AG04449 (cell line): Measurements from ENCODE around the gene ARL11.
"Not testable (repeated sequence)": the region's sequence is repeated elsewhere in the genome, so short reads cannot be mapped to it uniquely, and the experiment has no call there.

Source experiments
- CTCF ChIA-PET: fragments of 350-600 bp; formaldehyde crosslinking; extraction: SDS; loops from one replicate; lab custom pipeline; 2021; ENCODE audit warnings: antibody characterized with exemption; lab: Yijun Ruan, JAX
- POLR2A ChIA-PET: fragments of 400-600, 350-600 bp; formaldehyde crosslinking; extraction: SDS; loops from one replicate; lab custom pipeline; 2020; ENCODE audit warnings: antibody characterized with exemption, inconsistent platforms; lab: Yijun Ruan, JAX
- DNase-seq: peaks from one replicate; pipeline ENCODE4 v3.0.0-alpha.2; 2010; ENCODE audit warnings: low read depth, low spot score
- H3K4me3 ChIP-seq: 2 replicates; pipeline ENCODE4 v1.5.1; 2011; ENCODE audit warnings: low read depth, mild to moderate bottlenecking, control low read depth, low read length
- TF ChIP-seq, protein P1 (sequence below): IDR thresholded peaks from one replicate; pipeline ENCODE4 v1.5.1; 2011; ENCODE audit warnings: mild to moderate bottlenecking, moderate library complexity, low read length, control low read depth, inconsistent platforms; ENCODE audit not compliant: insufficient read depth; ENCODE audit errors: missing control alignments

The ARL11 gene

DNA sequence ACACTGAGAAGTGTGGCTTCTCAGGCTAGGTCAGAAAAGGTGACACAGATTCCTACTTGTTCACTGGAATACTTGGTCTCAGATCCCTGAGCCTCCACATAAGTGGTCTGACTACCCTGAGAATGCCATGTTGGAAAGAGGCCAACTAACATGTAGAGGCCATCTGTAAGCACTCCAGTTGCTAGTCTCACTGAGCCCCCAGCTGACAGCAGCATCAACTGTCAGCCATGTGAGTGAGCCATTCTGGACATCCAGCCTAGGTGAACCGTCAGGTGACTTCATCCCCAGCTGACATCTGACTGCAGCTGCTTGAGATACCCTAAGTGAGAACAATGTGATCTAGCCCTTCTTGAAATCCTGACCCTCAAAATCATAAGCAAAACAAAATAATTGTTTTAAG lies 18.1 kb upstream of the ARL11 start:
- no peak overlapping the region for H3K4me3 ChIP-seq
- TF ChIP-seq, protein P1, sequence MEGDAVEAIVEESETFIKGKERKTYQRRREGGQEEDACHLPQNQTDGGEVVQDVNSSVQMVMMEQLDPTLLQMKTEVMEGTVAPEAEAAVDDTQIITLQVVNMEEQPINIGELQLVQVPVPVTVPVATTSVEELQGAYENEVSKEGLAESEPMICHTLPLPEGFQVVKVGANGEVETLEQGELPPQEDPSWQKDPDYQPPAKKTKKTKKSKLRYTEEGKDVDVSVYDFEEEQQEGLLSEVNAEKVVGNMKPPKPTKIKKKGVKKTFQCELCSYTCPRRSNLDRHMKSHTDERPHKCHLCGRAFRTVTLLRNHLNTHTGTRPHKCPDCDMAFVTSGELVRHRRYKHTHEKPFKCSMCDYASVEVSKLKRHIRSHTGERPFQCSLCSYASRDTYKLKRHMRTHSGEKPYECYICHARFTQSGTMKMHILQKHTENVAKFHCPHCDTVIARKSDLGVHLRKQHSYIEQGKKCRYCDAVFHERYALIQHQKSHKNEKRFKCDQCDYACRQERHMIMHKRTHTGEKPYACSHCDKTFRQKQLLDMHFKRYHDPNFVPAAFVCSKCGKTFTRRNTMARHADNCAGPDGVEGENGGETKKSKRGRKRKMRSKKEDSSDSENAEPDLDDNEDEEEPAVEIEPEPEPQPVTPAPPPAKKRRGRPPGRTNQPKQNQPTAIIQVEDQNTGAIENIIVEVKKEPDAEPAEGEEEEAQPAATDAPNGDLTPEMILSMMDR = no peak
- ChIA-PET POLR2A (no interaction called here), CTCF (no interaction called here)
- DNase-seq = no peak

DNA sequence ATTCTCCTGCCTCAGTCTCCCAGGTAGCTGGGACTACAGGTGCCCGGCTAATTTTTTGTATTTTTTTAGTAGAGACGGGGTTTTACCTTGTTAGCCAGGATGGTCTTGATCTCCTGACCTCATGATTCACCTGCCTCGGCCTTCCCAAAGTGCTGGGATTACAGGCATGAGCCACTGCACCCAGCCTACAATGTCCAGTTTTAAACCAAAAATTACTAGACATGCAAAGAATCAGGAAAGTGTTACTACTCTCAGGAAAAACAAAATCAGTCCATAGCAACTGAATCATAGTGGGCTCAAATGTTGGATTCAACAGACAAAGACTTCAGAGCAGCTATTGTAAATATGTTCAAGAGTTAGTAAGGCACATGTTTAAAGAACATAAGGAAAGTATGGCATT lies 16.3 kb upstream of the ARL11 start:
- H3K4me3 ChIP-seq, DNase-seq, POLR2A ChIA-PET: not testable (repeated sequence)
- CTCF ChIA-PET = interaction anchor here (1.8 kb wide), 1 partner anchor 311 kb away, joined by 4 read pairs; no protein-coding TSS in a partner anchor

DNA sequence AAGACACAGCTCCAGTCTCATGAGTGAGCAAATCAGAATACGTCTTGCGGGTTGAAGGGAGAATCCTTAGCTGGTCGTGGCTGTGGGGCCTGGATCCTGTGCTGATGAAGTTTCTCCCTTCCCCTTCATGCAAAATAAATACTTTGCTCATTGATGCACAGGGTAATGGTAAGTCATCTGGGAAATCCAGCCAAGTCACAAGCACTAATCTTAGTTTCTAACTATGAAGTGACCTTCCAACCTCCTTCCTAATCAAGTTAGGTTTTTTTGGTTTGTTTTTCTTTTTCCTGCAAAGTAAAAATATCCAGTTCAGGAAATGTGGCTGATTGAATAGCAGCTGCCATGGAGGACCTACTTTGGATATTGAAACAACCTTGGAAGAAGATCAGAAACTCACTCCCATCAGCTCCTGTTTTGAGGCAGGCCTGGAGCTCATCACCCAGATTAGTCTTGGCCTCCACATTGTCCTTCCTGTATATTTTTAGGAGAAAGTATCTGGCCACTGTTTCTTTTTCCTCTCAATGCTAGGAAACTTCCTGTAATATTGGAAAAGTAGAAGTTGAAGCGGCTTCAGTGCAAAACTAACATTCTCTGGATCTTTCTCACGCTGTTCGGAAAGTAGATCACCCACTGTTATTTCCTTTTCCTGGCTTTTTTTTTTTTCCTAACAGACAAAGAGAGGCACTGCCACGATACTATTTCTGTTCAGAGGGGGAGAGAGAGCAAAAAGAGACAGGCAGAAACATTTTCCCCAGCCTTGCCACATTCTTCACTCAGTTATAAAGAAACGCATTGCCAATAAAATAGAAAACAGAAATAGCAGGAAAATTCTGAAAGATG lies 12.3 kb upstream of the ARL11 start:
- POLR2A ChIA-PET = no interaction called here
- no peak overlapping the region for H3K4me3 ChIP-seq
- CTCF ChIA-PET = interaction anchor here (3.9 kb wide), 1 partner anchor 8 kb away, joined by 17 read pairs; no protein-coding TSS in a partner anchor
- no peak for DNase-seq
- TF ChIP-seq, protein P1 = no peak

DNA sequence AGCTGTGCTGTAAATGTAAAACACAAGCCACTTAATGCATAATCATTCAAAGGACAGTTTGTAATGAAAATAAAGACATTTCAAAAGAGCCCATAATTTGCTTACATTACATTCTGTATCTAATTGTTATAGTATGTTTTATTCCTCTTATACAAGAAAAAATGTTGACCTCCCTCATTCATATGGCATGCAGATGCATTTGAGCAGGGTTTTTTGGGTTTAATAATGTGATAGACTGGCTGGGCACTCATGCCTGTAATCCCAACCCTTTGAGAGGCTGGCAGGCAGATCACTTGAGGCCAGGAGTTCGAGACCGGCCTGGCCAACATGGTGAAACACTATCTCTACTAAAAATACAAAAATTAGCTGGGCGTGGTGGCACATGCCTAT lies 11.6 kb upstream of the ARL11 start:
- DNase-seq = no peak
- ChIA-PET CTCF (interaction anchor here (3.9 kb wide), 1 partner anchor 9 kb away, joined by 17 read pairs; no protein-coding TSS in a partner anchor), POLR2A (no interaction called here)
- TF ChIP-seq, protein P1 = no peak
- no peak overlapping the region for H3K4me3 ChIP-seq

DNA sequence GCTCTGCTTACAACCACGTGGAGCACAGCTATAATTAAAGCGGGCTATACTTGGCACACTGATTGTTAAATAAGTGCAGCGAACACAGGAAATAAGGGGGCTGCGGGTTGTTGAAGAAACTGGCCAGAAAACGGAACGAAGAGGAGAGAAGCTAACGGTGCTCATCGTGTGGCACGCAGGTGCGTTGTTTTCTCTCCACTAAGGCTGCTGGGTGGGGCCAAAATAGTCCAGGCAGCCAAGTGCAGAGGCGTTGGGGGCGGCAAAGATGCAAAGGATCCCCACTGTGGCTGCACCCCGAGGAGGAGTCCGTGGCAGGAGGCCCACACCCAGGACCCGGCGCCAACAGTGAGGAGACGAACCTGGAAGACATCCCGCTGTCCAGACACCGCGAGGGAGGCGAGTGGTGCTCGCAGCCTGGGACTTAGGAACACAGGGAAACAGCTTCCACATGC lies 8.1 kb upstream of the ARL11 start:
- H3K4me3 ChIP-seq = no peak overlapping the region
- DNase-seq = no peak
- ChIA-PET CTCF (interaction anchor here (1.1 kb wide), 1 partner anchor 176 kb away, joined by 3 read pairs; no protein-coding TSS in a partner anchor), POLR2A (no interaction called here)
- TF ChIP-seq, protein P1 = no peak

DNA sequence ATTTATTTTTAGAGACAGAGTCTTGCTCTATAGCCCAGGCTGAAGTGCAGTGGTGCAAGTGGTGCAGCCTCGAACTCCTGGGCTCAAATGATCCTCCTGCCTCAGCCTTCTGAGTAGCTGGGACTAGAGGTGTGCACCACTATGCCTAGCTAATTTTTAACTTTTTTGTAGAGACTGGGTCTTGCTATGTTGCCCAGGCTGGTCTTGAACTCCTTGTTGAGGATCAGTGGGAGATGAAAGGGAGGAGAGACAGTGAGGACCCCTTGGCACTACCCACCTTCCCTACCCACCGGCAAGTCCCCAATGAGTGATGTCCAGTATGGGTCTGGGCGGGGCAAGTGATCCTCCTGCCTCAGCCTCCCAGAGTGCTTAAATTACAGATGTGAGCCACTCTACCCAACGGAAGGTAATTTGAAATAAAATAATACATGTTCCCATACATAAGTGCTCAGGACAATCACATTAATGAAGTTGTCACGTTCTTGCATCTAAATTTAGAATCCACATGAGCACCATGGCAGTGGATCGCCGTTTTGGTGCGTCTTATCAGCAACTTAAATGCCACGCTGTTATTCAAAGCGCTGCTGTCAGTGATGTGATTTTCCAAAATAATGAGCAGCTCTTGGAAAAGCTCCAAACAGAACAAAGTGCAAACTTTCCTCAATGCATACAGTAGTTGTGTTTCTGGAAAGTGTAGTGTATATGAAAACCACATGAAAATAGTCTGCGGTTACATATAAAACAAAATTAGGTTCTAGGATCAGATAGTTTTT lies 5.9 kb upstream of the ARL11 start:
- ChIA-PET CTCF (no interaction called here), POLR2A (no interaction called here)
- DNase-seq = no peak
- TF ChIP-seq, protein P1 = no peak
- H3K4me3 ChIP-seq = no peak overlapping the region
